ENCODE measurements around the gene LDLRAP1. TPM values are rescaled to one million over a fixed set of nuclear protein-coding genes. Genes with fewer than 3 reads are reported as not detected.

Gene LDLRAP1
- total and polyA plus RNA-seq, 9 of the 15 experiments (the other 6 are each of a cell fraction or from before 2014, with no cell fraction given): 0.56 to 29.6 (median 16.2) TPM

- POLR2A ChIA-PET: no interaction called here
- H3K79me2 ChIP-seq (ENCODE audit: control insufficient read depth, insufficient read depth, low read length): peaks cover 7% of the 10 kb centered on the region; the same call in 2 of the 3 replicates
Observed at GRCh38 chr1:25559031-25559430, 15.6 kb downstream of the LDLRAP1 start.

More at GRCh38 chr1:25559031-25559430, 15.6 kb downstream of the LDLRAP1 start:
- no peaks in the 10 kb centered on the region for H3K9me3 ChIP-seq (replicated peaks; ENCODE audit: control insufficient read depth, insufficient read depth, low read depth, low read length)
- no peak for TF ChIP-seq SMAD1 (IDR thresholded peaks at IDR 0.05; ENCODE audit: low read depth, low read length, partially characterized antibody)
- TF ChIP-seq ZBTB1 (CRISPR knock-in tag; IDR thresholded peaks at IDR 0.05; ENCODE audit: borderline replicate concordance, low read depth): no peak
- TF ChIP-seq HEY1 (CRISPR knock-in tag; IDR thresholded peaks at IDR 0.05; ENCODE audit: borderline replicate concordance): no peak
- no peak for TF ChIP-seq BRCA1 (IDR thresholded peaks at IDR 0.05)
- no peak for TF ChIP-seq BRCA1 (CRISPR knock-in tag; IDR thresholded peaks at IDR 0.05)
- TF ChIP-seq, protein P1, sequence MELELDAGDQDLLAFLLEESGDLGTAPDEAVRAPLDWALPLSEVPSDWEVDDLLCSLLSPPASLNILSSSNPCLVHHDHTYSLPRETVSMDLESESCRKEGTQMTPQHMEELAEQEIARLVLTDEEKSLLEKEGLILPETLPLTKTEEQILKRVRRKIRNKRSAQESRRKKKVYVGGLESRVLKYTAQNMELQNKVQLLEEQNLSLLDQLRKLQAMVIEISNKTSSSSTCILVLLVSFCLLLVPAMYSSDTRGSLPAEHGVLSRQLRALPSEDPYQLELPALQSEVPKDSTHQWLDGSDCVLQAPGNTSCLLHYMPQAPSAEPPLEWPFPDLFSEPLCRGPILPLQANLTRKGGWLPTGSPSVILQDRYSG (tag; conservative IDR thresholded peaks at IDR 0.05; ENCODE audit: low read depth): no peak
- no peak for TF ChIP-seq THAP12 (CRISPR knock-in tag; IDR thresholded peaks at IDR 0.05)
- TF ChIP-seq CXXC5 (CRISPR knock-in tag; IDR thresholded peaks at IDR 0.05): no peak
- TF ChIP-seq BDP1 (IDR thresholded peaks at IDR 0.05; ENCODE audit: insufficient read depth, insufficient read length): no peak
- no peak for TF ChIP-seq XRCC3 (IDR thresholded peaks at IDR 0.05)
- TF ChIP-seq ZSCAN32 (CRISPR knock-in tag; IDR thresholded peaks at IDR 0.05): no peak
- TF ChIP-seq, protein P2, sequence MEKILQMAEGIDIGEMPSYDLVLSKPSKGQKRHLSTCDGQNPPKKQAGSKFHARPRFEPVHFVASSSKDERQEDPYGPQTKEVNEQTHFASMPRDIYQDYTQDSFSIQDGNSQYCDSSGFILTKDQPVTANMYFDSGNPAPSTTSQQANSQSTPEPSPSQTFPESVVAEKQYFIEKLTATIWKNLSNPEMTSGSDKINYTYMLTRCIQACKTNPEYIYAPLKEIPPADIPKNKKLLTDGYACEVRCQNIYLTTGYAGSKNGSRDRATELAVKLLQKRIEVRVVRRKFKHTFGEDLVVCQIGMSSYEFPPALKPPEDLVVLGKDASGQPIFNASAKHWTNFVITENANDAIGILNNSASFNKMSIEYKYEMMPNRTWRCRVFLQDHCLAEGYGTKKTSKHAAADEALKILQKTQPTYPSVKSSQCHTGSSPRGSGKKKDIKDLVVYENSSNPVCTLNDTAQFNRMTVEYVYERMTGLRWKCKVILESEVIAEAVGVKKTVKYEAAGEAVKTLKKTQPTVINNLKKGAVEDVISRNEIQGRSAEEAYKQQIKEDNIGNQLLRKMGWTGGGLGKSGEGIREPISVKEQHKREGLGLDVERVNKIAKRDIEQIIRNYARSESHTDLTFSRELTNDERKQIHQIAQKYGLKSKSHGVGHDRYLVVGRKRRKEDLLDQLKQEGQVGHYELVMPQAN (IDR thresholded peaks at IDR 0.05; ENCODE audit: borderline replicate concordance): no peak
- in situ Hi-C loops (cut with MboI): no loop called here
- 63% methylated on average over 6 of the region's 6 CpGs for WGBS (ENCODE audit: insufficient coverage, low coverage, missing lambda C conversion rate)
- peaks cover 7% of the 10 kb centered on the region; the same call in 1 of the 2 replicates for H4K20me1 ChIP-seq (replicated peaks; ENCODE audit: control insufficient read depth, insufficient read depth, low read length)
- no TSS peak for BruUV-seq (replicated peaks)
- H3K4me2 ChIP-seq (ENCODE audit: insufficient read depth, low read length): no peak overlapping the region
- peaks cover 13 to 41% of the 10 kb centered on the region in 2 experiments for H3K4me1 ChIP-seq (replicated peaks in 1 of 2; ENCODE audit: control insufficient read depth in 2 of 2, insufficient read depth in 2 of 2, low read length in 2 of 2)
- FAIRE-seq (no peak), ATAC-seq (no peak), DNase-seq (ENCODE audit: extremely low read depth in 1 of 4, low spot score in 3 of 4) (no peak)
- H3K36me3 ChIP-seq (ENCODE audit: control insufficient read depth, insufficient read depth, low read length): peaks cover 51% of the 10 kb centered on the region
- no peak overlapping the region for H3K27ac ChIP-seq (ENCODE audit: extremely low read depth, low read depth, low read length)
- intact Hi-C loops (cut with micrococcal nuclease): no loop called here
- no peak overlapping the region for H3K9ac ChIP-seq (ENCODE audit: insufficient read depth in 1 of 2, low read depth in 2 of 2, low read length in 2 of 2)
- CTCF ChIA-PET (ENCODE audit: low intra/inter-chr PET ratio): no interaction called here
- H3K9me1 ChIP-seq (ENCODE audit: control insufficient read depth, insufficient read depth, low read length): no peaks in the 10 kb centered on the region
- no peaks in the 10 kb centered on the region for H3K27me3 ChIP-seq (ENCODE audit: control insufficient read depth in 2 of 2, insufficient read depth in 2 of 2, low read length in 2 of 2)
- no peak overlapping the region for H2AFZ ChIP-seq (ENCODE audit: low read depth, low read length)
- H3K4me3 ChIP-seq: no peak overlapping the region

Data from K562 (cell line).